T-helper 2 cell (primary cell): Measurements from ENCODE around the gene IFNA17.
A peak's percentile ranks its signal among the peaks of the same experiment; 100 is the strongest.
"Not testable (repeated sequence)": the region's sequence is repeated elsewhere in the genome, so short reads cannot be mapped to it uniquely, and the experiment has no call there.

ENCODE experiments used
- DNase-seq, 5 experiments: peaks; one replicate each; pipeline versions ENCODE4 v3.0.0 to v3.0.0-alpha.2; 2012 to 2022

The IFNA17 gene

GRCh38 chr9:21210311-21210710, 17.7 kb downstream of the IFNA17 start:
- no peak for DNase-seq

DNA sequence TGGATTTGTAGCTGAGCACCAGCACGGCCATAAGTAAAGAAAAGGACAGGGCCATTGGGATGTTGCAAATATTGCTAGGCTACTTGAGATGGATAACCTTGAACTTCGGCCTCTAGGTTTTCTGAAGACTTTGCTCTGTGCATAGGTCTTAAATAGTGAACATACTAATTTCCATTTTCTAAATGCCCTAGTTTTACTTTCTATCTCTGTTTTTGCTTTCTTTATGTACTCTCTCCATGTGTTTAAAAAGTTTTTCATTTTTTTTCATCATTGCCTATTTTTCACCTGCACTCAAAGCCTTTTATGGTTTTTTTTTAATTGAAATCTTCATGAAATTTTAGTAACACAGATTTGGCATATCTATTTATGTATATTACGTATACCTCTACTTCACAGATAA, 21.0 kb downstream of the IFNA17 start, which contains the start of gene IFNA10:
IFNA10 (minus strand) TSS at position 101 of the 400 bp plus-strand sequence; CDS start at position 55, 46 bp downstream.
- not testable (repeated sequence) for DNase-seq

- DNase-seq, result peak in 1 of 5 experiments; percentile 4
Measured at GRCh38 chr9:21205204-21205603, 22.8 kb downstream of the IFNA17 start.

GRCh38 chr9:21202105-21202504, 25.9 kb downstream of the IFNA17 start, which contains the start of gene IFNA7:
IFNA7 (minus strand) TSS chr9:21202205; CDS start chr9:21202165, 40 bp downstream.
- not testable (repeated sequence) for DNase-seq

- peak in 2 of 5 experiments; percentile 13 to 39 for DNase-seq
Measured at GRCh38 chr9:21194867-21195776, 32.9 kb downstream of the IFNA17 start.

DNA sequence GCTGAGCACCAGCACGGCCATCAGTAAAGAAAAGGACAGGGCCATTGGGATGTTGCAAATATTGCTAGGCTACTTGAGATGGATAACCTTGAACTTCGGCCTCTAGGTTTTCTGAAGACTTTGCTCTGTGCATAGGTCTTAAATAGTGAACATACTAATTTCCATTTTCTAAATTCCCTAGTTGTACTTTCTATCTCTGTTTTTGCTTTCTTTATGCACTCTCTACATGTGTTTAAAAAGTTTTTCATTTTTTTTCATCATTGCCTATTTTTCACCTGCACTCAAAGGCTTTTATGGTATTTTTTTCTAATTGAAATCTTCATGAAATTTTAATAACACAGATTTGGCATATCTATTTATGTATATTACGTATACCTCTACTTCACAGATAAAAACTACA, 40.5 kb downstream of the IFNA17 start, which contains the start of gene IFNA4:
IFNA4 (minus strand) TSS at position 101 of the 400 bp plus-strand sequence; CDS start at position 45, 56 bp downstream.
- not testable (repeated sequence) for DNase-seq

- peak in 2 of 5 experiments; percentile 7 to 34 for DNase-seq
Measured at GRCh38 chr9:21182810-21183736, 44.9 kb downstream of the IFNA17 start.
